Stimulated activated CD4-positive, alpha-beta T cell treated with anti-CD3 and anti-CD28 coated beads, Interleukin-1b, Interleukin-23, amount 100 ng/mL, for 48 hours (primary cell): ENCODE measurements around the gene ENOPH1.
"Not testable (repeated sequence)": the region's sequence is repeated elsewhere in the genome, so short reads cannot be mapped to it uniquely, and the experiment has no call there.

Experiments
- DNase-seq: peaks from one replicate; pipeline ENCODE4 v3.0.0-alpha.2; 2020

Gene ENOPH1

GRCh38 chr4:82473621-82474164 lies 43.3 kb downstream of the ENOPH1 start:
- DNase-seq, result no peak

- not testable (repeated sequence) for DNase-seq
Measured at GRCh38 chr4:82475931-82476330, 45.5 kb downstream of the ENOPH1 start.

GRCh38 chr4:82477469-82477868 lies 47.1 kb downstream of the ENOPH1 start:
- DNase-seq, result not testable (repeated sequence)

GRCh38 chr4:82479562-82479961 lies 49.2 kb downstream of the ENOPH1 start:
- DNase-seq, result no peak

GRCh38 chr4:82480771-82481505 lies 50.5 kb downstream of the ENOPH1 start:
- DNase-seq, result no peak

- DNase-seq, result no peak
Measured at GRCh38 chr4:82481506-82481840, 51.1 kb downstream of the ENOPH1 start.

- no peak for DNase-seq
Measured at GRCh38 chr4:82482387-82482786, 52.0 kb downstream of the ENOPH1 start.

DNA sequence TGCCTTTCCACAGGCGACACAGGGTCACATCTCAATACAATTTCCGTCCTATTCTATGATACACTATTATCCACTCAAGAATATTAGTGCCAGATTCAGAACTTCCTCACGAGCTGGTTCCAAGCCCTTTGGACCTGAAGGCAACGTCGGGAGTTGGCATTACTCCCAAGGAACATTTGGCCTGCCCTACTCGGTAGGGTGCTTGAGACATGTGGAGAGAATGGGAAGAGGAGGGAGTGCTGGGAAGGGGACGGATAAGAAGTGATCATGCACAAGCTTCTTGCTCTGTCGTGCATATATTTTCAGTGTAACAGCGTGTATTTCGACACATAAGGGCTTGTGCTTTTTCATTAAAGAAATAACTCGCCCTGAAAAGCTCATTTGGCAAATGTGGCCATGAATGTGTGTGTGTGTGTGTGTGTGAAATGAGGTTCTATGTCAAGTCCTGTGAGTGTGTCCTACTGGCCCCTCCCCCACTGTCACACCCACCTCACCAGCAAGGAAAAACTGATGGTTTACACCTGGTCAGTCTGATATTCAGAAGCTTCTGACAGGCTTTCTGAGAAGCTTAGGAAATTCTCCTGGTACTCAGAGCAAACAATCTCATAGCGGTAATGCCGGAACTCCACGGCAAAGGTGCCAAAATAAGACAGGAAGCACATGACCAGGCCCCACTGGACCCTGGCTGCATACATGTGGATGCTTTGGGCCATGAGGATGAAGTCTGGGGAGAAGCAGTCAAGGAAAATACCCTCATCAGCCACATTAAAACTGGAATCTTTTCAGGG lies 54.8 kb downstream of the ENOPH1 start:
- no peak for DNase-seq

GRCh38 chr4:82489076-82489475 lies 58.7 kb downstream of the ENOPH1 start:
- no peak for DNase-seq

DNA sequence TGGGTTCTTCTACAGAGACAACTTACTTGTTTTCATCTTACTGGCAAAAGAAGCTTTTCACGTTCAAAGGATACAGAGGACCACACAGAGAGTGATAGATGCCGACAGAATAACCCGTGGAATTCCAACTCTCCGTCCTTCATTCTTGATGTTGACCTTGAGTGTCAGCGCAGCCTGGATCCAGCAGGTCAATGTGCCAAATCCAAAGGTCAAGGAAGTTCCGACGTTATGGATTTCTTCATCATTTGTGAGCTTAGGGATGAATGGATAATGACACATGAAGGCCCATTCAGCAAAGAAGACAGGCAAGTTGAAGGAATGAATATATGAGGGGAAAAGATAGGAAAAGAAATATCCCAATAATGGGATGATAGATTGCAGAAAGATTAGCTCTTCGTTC lies 59.6 kb downstream of the ENOPH1 start:
- no peak for DNase-seq

GRCh38 chr4:82491251-82491960 lies 61.0 kb downstream of the ENOPH1 start:
- DNase-seq, result no peak

DNA sequence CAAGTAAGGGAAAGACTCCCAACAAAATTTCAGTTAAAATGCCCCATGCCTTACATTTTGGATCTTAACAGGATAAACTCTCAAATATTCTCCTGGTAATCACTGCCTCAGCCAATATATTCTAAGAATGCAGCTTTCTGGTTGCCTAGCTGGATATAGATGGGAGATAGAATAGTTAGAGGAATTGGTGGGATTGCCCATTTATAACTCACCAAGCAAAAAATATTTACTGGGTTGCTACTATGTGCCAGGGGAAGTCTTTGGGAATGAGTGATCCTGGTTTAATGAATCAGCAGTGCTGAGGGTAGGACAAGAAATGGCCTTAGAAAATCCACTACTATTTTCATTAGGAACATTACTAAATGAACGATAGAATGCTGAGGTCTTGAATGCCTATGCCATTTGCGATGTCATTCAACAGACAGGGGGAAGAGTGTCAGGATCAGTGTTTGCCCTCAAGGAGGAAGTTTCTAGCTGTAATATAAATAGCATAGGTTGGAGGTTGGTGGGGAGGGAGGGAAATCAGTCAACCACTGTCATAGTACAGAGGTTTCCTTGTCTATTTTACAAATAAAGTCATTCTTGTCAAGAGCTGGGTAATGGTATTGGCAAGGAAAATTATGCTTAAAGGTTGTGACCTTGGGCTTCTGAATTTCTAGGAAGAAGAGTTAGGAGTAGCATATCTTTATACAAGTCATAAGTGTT lies 63.5 kb downstream of the ENOPH1 start:
- no peak for DNase-seq

- no peak for DNase-seq
Measured at GRCh38 chr4:82495666-82496065, 65.3 kb downstream of the ENOPH1 start.

DNA sequence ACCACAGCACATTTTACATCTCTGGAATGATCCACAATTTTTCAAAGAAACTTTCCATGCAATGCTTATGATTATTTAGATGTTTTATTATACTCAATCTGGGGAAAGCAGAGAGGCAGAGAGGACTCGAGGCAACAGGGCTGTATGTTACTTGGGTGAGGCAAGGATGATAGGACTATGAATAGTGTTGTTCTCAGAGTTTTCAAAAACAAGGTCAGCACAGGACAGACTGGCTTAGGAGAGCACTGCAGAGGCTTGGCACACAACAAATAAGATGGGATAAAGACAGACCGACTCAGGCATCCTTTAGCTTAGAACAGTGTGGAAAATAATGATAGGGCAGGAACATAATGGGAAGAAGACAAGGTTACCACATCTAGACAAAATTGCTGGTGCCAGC lies 66.0 kb downstream of the ENOPH1 start:
- no peak for DNase-seq

DNA sequence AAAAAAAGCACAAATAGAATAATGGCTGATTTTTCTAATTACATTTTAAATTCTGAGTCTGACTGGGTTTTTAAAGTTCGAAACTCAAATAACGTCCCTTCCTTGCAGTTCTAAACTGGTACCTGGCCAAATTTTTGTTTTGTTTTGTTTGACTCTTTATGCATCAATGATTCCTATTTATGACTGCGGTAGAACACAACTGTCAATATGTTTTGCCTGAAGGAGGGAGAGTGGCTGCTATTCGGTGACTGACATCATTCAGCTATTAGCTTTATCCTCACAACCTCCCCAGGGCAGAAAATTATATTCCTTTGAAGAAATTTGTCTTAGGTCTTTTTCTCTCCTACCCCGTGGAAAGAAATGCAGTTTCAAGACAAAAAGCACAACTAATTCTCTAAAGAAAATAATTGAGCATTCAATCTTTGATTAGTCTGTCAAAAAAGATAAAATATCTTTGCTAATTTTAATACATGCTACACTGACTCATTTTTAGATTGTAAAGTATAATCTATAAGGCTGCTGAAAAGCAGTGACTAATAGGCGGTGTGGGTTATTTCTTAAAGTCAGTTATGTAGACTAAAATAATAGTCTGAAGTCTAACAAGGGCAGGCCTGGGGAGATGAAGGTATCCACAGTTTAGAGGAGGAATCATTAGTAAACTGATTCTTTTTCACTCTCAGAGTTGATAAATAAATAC lies 69.5 kb downstream of the ENOPH1 start:
- DNase-seq, result no peak

DNA sequence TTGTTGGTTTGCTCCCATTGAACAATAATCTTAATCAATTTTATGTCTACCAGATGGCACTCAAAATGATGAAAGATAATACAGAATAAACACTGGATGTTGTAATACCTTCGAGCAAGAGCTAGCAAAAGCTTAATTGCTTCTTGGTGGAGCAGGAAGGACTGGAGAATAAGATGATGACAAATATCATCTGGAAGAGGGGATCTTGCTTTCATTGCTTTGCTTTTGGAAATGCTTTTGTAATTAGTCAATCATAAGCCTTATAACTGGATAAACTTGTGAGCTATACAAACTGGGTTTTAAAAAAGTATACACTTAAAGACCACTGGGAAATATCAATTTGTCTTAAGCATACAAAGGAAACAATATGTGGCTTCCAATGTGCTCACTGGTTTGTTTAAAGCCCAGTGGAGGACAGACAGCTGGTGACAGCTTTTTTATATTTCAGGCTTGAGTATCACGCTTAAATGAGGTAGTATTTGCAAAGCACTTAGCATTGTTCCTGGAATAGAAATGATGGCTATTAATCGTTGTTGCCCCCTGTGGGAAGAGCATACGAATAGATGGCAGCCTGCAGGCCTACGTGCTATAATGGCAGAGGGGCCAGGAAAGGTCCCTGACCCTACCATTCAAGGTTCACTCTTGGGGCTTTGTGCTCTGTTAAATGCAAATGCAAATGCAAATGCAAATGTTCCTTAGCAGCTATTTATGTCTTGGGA lies 70.2 kb downstream of the ENOPH1 start:
- no peak for DNase-seq

DNA sequence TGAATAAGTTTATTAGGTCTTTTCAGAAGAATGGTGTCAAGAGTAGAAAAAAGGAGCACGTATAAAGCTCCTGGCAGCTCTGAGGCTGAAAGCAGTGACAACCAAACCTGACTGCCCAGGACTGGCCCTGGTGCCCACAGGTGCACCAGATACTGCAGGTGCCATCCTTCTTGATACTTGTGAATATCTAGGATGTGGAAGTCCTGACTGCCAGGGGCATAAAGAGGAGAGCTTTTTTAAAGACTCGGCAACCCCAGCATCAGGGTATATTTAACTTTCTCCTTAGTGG lies 70.7 kb downstream of the ENOPH1 start:
- DNase-seq, result no peak

DNA sequence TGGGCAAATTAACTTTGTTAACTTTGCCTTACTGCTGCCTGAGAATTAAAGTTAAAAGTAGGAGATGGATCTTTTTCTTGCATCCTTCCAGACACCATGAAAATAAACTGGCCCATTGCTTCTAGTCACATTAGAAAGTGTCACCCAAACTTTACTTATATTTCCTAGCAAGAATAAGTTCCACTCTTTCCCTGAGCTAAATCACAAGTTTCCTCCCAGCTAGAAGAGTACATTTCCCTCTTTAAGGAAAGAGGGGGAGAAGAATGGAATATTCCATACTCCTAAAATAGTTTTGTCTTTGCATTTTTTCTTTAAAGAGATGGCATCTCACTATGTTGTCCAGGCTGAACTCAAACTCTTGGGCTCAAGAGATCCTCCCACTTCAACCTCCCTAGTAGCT lies 77.6 kb downstream of the ENOPH1 start:
- no peak for DNase-seq

GRCh38 chr4:82508806-82509428 lies 78.5 kb downstream of the ENOPH1 start:
- DNase-seq, result no peak

DNA sequence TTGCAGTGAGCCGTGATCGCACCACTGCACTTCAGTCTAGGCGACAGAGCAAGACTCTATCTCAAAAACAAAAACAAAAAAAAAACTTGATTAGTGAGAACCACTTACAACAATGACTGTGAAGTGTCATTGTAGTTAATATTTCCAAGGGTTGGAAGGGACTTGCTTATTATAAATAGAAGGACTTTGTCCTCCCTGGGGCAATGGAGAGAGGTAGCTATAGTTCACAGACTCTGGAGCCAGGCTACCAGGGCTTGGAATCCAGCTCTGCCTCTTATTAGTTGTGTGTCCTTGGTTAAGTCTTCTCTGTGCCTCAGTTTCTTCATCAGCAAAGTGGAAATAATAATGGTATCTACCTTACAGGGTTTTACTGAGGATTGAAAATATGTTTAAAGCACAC lies 79.8 kb downstream of the ENOPH1 start:
- no peak for DNase-seq
